ENCODE results near the gene HPDL.

- TF ChIP-seq CTCF (IDR thresholded peaks at IDR 0.05; ENCODE audit: insufficient read depth, low read length, poor library complexity, severe bottlenecking) (peak; percentile 52), EZH2phosphoT487 (conservative IDR thresholded peaks at IDR 0.05; ENCODE audit: low read length) (no peak)
Observed at GRCh38 chr1:45359882-45360513, 33.3 kb downstream of the HPDL start.

Data from SU-DHL-6 (cell line).